NT2/D1 (cell line): ENCODE measurements around the gene HMGN4.

Source experiments
- DNase-seq: peaks from one replicate; pipeline ENCODE4 v3.0.0-alpha.2; 2011; ENCODE audit warnings: low read depth, low spot score
- H3K27me3 ChIP-seq: 2 replicates; pipeline ENCODE4 v1.6.0; 2011; ENCODE audit warnings: mild to moderate bottlenecking; ENCODE audit not compliant: insufficient read length, insufficient read depth
- H3K36me3 ChIP-seq: 2 replicates; pipeline ENCODE4 v1.6.1; 2011; ENCODE audit warnings: mild to moderate bottlenecking, low read length, mixed read lengths; ENCODE audit not compliant: insufficient read depth, insufficient read length
- H3K4me1 ChIP-seq: 2 replicates; pipeline ENCODE4 v1.5.1; 2011; ENCODE audit not compliant: insufficient read depth, insufficient read length
- H3K4me3 ChIP-seq: 2 replicates; pipeline ENCODE4 v1.5.1; 2011; ENCODE audit warnings: low read depth; ENCODE audit not compliant: insufficient read length
- H3K9ac ChIP-seq: 2 replicates; pipeline ENCODE4 v1.6.0; 2011; ENCODE audit warnings: low read depth; ENCODE audit not compliant: insufficient read length
- H3K9me3 ChIP-seq: 2 replicates; pipeline ENCODE4 v1.5.1; 2011; ENCODE audit warnings: mild to moderate bottlenecking, low read length; ENCODE audit not compliant: insufficient read depth
- SUZ12 ChIP-seq: IDR thresholded peaks from 2 replicates; pipeline ENCODE4 v1.6.1; 2011; ENCODE audit not compliant: insufficient read length, insufficient read depth; ENCODE audit errors: extremely low read depth
- YY1 ChIP-seq: IDR thresholded peaks from 2 replicates; pipeline ENCODE4 v1.6.1; 2011; ENCODE audit not compliant: insufficient read length, insufficient read depth
- ZNF274 ChIP-seq: IDR thresholded peaks from 2 replicates; pipeline ENCODE4 v1.6.1; 2011; ENCODE audit warnings: mild to moderate bottlenecking, low read depth, low read length

The HMGN4 gene

GRCh38 chr6:26568601-26569432 lies 30.7 kb downstream of the HMGN4 start:
- no peaks in the 10 kb centered on the region for H3K4me1 ChIP-seq
- no peaks in the 10 kb centered on the region for H3K36me3 ChIP-seq
- H3K9ac ChIP-seq = peak overlapping the region; percentile 70
- TF ChIP-seq YY1 (no peak), SUZ12 (no peak), ZNF274 (no peak)
- no peaks in the 10 kb centered on the region for H3K9me3 ChIP-seq
- peak; percentile 82 for DNase-seq
- no peaks in the 10 kb centered on the region for H3K27me3 ChIP-seq
- H3K4me3 ChIP-seq = peak overlapping the region; percentile 67

- no peak for DNase-seq
- Histone ChIP-seq H3K9ac (no peak overlapping the region), H3K27me3 (no peaks in the 10 kb centered on the region), H3K4me1 (no peaks in the 10 kb centered on the region), H3K36me3 (no peaks in the 10 kb centered on the region), H3K9me3 (no peaks in the 10 kb centered on the region), H3K4me3 (peak overlapping the region; percentile 67)
- no peak for TF ChIP-seq SUZ12
These were observed 31.2 kb downstream of the HMGN4 start for GRCh38 chr6:26569433-26569764.

- H3K27me3 ChIP-seq = no peaks in the 10 kb centered on the region
- TF ChIP-seq YY1 (no peak), SUZ12 (no peak), ZNF274 (no peak)
- H3K36me3 ChIP-seq = no peaks in the 10 kb centered on the region
- no peak for DNase-seq
- H3K9ac ChIP-seq = no peak overlapping the region
- no peaks in the 10 kb centered on the region for H3K4me1 ChIP-seq
- no peaks in the 10 kb centered on the region for H3K9me3 ChIP-seq
- no peak overlapping the region for H3K4me3 ChIP-seq
These were observed 32.1 kb downstream of the HMGN4 start for GRCh38 chr6:26570027-26570809.

GRCh38 chr6:26571592-26572296 lies 33.6 kb downstream of the HMGN4 start:
- no peaks in the 10 kb centered on the region for H3K27me3 ChIP-seq
- peak; percentile 72 for DNase-seq
- TF ChIP-seq YY1 (no peak), SUZ12 (no peak), ZNF274 (no peak)
- no peaks in the 10 kb centered on the region for H3K9me3 ChIP-seq
- H3K36me3 ChIP-seq = no peaks in the 10 kb centered on the region
- peak overlapping the region; percentile 66 for H3K9ac ChIP-seq
- H3K4me3 ChIP-seq = peak overlapping the region; percentile 62
- H3K4me1 ChIP-seq = no peaks in the 10 kb centered on the region

- no peak for DNase-seq
- no peaks in the 10 kb centered on the region for H3K27me3 ChIP-seq
- no peak overlapping the region for H3K9ac ChIP-seq
- peak overlapping the region; percentile 10 for H3K4me3 ChIP-seq
- no peaks in the 10 kb centered on the region for H3K36me3 ChIP-seq
- H3K9me3 ChIP-seq = peaks cover 8% of the 10 kb centered on the region; the same call in 1 of the 2 replicates
- TF ChIP-seq ZNF274 = no peak
- TF ChIP-seq YY1 = no peak
- no peak for TF ChIP-seq SUZ12
- no peaks in the 10 kb centered on the region for H3K4me1 ChIP-seq
These were observed 37.4 kb downstream of the HMGN4 start for GRCh38 chr6:26575494-26575939.

- Histone ChIP-seq H3K9ac (no peak overlapping the region), H3K9me3 (peaks cover 8% of the 10 kb centered on the region; the same call in 1 of the 2 replicates), H3K4me3 (peak overlapping the region; percentile 59), H3K36me3 (no peaks in the 10 kb centered on the region), H3K27me3 (no peaks in the 10 kb centered on the region), H3K4me1 (no peaks in the 10 kb centered on the region)
- TF ChIP-seq YY1 = no peak
- TF ChIP-seq ZNF274 = no peak
- TF ChIP-seq SUZ12 = no peak
- no peak for DNase-seq
These were observed 38.3 kb downstream of the HMGN4 start for GRCh38 chr6:26576407-26576843.
